ENCODE results near the gene TGIF2. TPM values are rescaled to one million over a fixed set of nuclear protein-coding genes. Genes with fewer than 3 reads are reported as not detected.

The TGIF2 gene
- total and polyA plus RNA-seq, 4 donors, result 4.2 to 32.8 (median 11.1) TPM

DNA sequence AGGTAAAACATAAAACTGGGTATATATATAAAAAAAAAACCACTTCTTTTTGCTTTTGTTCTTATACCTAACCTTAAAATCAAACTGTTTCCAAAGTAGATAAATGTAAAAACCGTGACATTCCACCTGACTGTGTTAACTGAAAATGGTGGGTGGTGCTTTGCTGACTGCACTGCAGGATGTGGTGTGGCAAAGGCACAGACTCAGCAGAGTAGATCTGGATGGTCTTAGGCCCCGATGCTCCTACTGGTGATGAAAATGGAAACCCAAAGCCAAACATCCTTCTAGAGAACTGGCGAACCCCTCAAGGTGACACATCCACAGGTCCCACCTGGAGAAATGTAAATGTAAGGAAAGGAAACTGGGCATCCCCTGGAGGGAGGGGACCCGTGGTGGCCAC lies 8.9 kb downstream of the TGIF2 start:
- Histone ChIP-seq H3K27me3 (ENCODE audit: control insufficient read depth in 3 of 3, insufficient read depth in 3 of 3, low read length in 2 of 3) (no peaks in the 10 kb centered on the region), H3K9me3 (ENCODE audit: control insufficient read depth in 4 of 4, insufficient read depth in 3 of 4, low read length in 3 of 4) (no peaks in the 10 kb centered on the region), H3K9ac (ENCODE audit: insufficient read depth in 1 of 2, low read length in 2 of 2) (no peak overlapping the region), H3K27ac (ENCODE audit: low read depth in 1 of 2, low read length in 1 of 2) (no peak overlapping the region), H3K36me3 (ENCODE audit: control insufficient read depth in 4 of 4, insufficient read depth in 4 of 4, low read length in 4 of 4) (peaks cover 2 to 48% (median 28%) of the 10 kb centered on the region in 4 donors), H3K4me1 (ENCODE audit: control insufficient read depth in 5 of 5, insufficient read depth in 5 of 5, low read length in 5 of 5) (no peaks in the 10 kb centered on the region), H3K4me3 (no peak overlapping the region)
- no peak for TF ChIP-seq CTCF (IDR thresholded peaks at IDR 0.05; ENCODE audit: control extremely low read depth, extremely low read depth)
- WGBS, 2 donors, result 82 to 89% methylated on average over 4 of the region's 4 CpGs
- ATAC-seq (ENCODE audit: insufficient read depth, low FRiP score), result no peak
- DNase-seq, result no peak

DNA sequence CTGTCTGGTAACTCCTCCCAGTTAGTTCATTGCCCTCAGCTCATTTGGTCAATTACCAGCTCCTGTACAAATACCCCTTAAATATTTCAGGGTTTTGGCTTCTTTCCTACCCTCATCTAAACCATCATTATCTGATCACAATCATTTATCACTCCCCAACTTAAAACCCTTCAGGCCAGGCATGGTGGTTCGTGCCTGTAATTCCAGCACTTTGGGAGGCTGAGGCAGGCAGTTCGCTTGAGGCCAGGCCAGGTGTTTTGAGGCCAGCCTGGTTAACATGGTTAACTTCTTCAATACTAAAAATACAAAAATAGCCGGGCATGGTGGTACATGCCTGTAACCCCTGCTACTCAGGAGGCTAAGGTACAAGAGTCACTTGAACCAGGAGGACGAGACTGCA lies 9.4 kb downstream of the TGIF2 start:
- no peaks in the 10 kb centered on the region for H3K27me3 ChIP-seq (ENCODE audit: control insufficient read depth in 3 of 3, insufficient read depth in 3 of 3, low read length in 2 of 3)
- no peak overlapping the region for H3K4me3 ChIP-seq
- H3K9me3 ChIP-seq (ENCODE audit: control insufficient read depth in 4 of 4, insufficient read depth in 3 of 4, low read length in 3 of 4), result no peaks in the 10 kb centered on the region
- no peak for DNase-seq
- ATAC-seq (ENCODE audit: insufficient read depth, low FRiP score), result no peak
- H3K4me1 ChIP-seq (ENCODE audit: control insufficient read depth in 5 of 5, insufficient read depth in 5 of 5, low read length in 5 of 5), result no peaks in the 10 kb centered on the region
- WGBS, 2 donors, result 96 to 97% methylated on average over 4 of the region's 4 CpGs
- H3K27ac ChIP-seq (ENCODE audit: low read depth in 1 of 2, low read length in 1 of 2), result no peak overlapping the region
- no peak overlapping the region for H3K9ac ChIP-seq (ENCODE audit: insufficient read depth in 1 of 2, low read length in 2 of 2)
- TF ChIP-seq CTCF (IDR thresholded peaks at IDR 0.05; ENCODE audit: control extremely low read depth, extremely low read depth), result no peak
- H3K36me3 ChIP-seq (ENCODE audit: control insufficient read depth in 4 of 4, insufficient read depth in 4 of 4, low read length in 4 of 4), result peaks cover 2 to 48% (median 28%) of the 10 kb centered on the region in 4 donors

DNA sequence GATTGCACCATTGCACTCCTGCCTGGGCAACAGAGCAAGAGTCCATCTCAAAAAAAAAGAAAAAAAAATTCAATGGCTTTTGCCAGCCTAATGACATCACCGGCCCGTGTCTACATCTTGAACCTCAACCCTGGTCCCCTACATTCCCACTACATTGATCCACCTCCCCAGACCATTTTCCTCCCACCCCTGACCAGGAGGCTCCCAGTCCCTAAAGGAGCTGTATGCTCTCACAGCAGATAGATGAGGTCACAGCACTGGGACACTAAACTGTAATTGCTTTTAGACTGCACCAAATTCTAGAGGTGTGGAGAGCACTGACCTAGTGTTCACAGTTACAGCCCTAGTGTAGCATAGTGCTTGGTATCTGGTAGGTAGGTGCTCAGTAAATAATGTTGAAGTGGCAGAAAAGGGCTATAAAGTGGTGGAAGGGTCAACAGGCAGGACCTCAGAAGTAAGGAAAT lies 10.7 kb downstream of the TGIF2 start:
- H3K4me1 ChIP-seq (ENCODE audit: control insufficient read depth in 5 of 5, insufficient read depth in 5 of 5, low read length in 5 of 5), result no peaks in the 10 kb centered on the region
- peaks cover 2 to 47% (median 34%) of the 10 kb centered on the region in 4 donors for H3K36me3 ChIP-seq (ENCODE audit: control insufficient read depth in 4 of 4, insufficient read depth in 4 of 4, low read length in 4 of 4)
- TF ChIP-seq CTCF (IDR thresholded peaks at IDR 0.05; ENCODE audit: control extremely low read depth, extremely low read depth), result no peak
- no peak for ATAC-seq (ENCODE audit: insufficient read depth, low FRiP score)
- 83 to 97% methylated on average over 2 of the region's 2 CpGs for WGBS, 2 donors
- no peak overlapping the region for H3K4me3 ChIP-seq
- no peak overlapping the region for H3K27ac ChIP-seq (ENCODE audit: low read depth in 1 of 2, low read length in 1 of 2)
- no peak overlapping the region for H3K9ac ChIP-seq (ENCODE audit: insufficient read depth in 1 of 2, low read length in 2 of 2)
- H3K9me3 ChIP-seq (ENCODE audit: control insufficient read depth in 4 of 4, insufficient read depth in 3 of 4, low read length in 3 of 4), result no peaks in the 10 kb centered on the region
- H3K27me3 ChIP-seq (ENCODE audit: control insufficient read depth in 3 of 3, insufficient read depth in 3 of 3, low read length in 2 of 3), result no peaks in the 10 kb centered on the region
- no peak for DNase-seq

Data from lung (tissue), 12 donors.